Measurements from ENCODE around the gene TOR4A.

GRCh38 chr9:137306066-137306849, 28.7 kb downstream of the TOR4A start:
- TF ChIP-seq EZH2 (IDR thresholded peaks at IDR 0.05; ENCODE audit: insufficient read depth, poor library complexity, severe bottlenecking), result no peak
- no peak for TF ChIP-seq EZH2phosphoT487 (IDR thresholded peaks at IDR 0.05; ENCODE audit: insufficient read depth, low read depth)
